HepG2 (cell line): Measurements from ENCODE around the gene PA2G4. TPM values are rescaled to one million over a fixed set of nuclear protein-coding genes. Genes with fewer than 3 reads are reported as not detected.

Experiments used
- ATF1 ChIP-seq: IDR thresholded peaks from 2 replicates; pipeline ENCODE4 v1.6.1; 2016; ENCODE audit warnings: mild to moderate bottlenecking, control low read depth
- BORCS8-MEF2B ChIP-seq: sonication (generic); formaldehyde crosslinking; IDR thresholded peaks from 2 replicates; pipeline ENCODE4 v1.8.0; 2022; ENCODE audit warnings: mild to moderate bottlenecking, missing genetic modification reagents
- FOXC1 ChIP-seq: sonication (generic); formaldehyde crosslinking; IDR thresholded peaks from 2 replicates; pipeline ENCODE4 v1.8.0; 2022; ENCODE audit warnings: mild to moderate bottlenecking, missing genetic modification reagents, borderline replicate concordance
- HDAC2 ChIP-seq: sonication (generic); formaldehyde crosslinking; IDR thresholded peaks from 2 replicates; pipeline ENCODE4 v1.4.0; 2020; ENCODE audit warnings: missing genetic modification reagents
- ISL2 ChIP-seq: sonication (generic); formaldehyde crosslinking; IDR thresholded peaks from 2 replicates; pipeline ENCODE4 v1.5.0; 2020; ENCODE audit warnings: missing genetic modification reagents
- KAT7 ChIP-seq: IDR thresholded peaks from 2 replicates; pipeline ENCODE4 v1.6.1; 2018; ENCODE audit warnings: borderline replicate concordance, missing compliant biosample characterization
- MATR3 ChIP-seq: sonication (generic); formaldehyde crosslinking; IDR thresholded peaks from 2 replicates; pipeline ENCODE4 v1.4.0; 2020; ENCODE audit warnings: missing genetic modification reagents
- MYNN ChIP-seq: sonication (generic); formaldehyde crosslinking; IDR thresholded peaks from 2 replicates; pipeline ENCODE4 v1.4.0; 2020; ENCODE audit warnings: mild to moderate bottlenecking, low read depth, missing genetic modification reagents
- NFIB ChIP-seq: sonication (generic); formaldehyde crosslinking; IDR thresholded peaks from 2 replicates; pipeline ENCODE4 v1.9.0; 2021; ENCODE audit warnings: missing genetic modification reagents, mild to moderate bottlenecking, borderline replicate concordance
- NFKBIZ ChIP-seq: IDR thresholded peaks from 2 replicates; pipeline ENCODE4 v1.6.1; 2018; ENCODE audit warnings: missing genetic modification reagents, missing compliant biosample characterization
- NRL ChIP-seq: sonication (generic); formaldehyde crosslinking; IDR thresholded peaks from 2 replicates; pipeline ENCODE4 v1.5.0; 2020; ENCODE audit warnings: missing genetic modification reagents, mild to moderate bottlenecking, moderate library complexity, borderline replicate concordance
- REL ChIP-seq: sonication (generic); formaldehyde crosslinking; conservative IDR thresholded peaks from 2 replicates; pipeline ENCODE4 v1.8.0; 2022; ENCODE audit warnings: mild to moderate bottlenecking, missing genetic modification reagents, moderate library complexity
- YEATS2 ChIP-seq: sonication (generic); formaldehyde crosslinking; IDR thresholded peaks from 2 replicates; pipeline ENCODE4 v1.4.0; 2020; ENCODE audit warnings: missing genetic modification reagents, borderline replicate concordance
- ZC3H4 ChIP-seq: sonication (generic); formaldehyde crosslinking; IDR thresholded peaks from 2 replicates; pipeline ENCODE4 v1.4.0; 2020; ENCODE audit warnings: missing genetic modification reagents, borderline replicate concordance
- ZNF570 ChIP-seq: sonication (generic); formaldehyde crosslinking; IDR thresholded peaks from 2 replicates; pipeline ENCODE4 v1.4.0; 2020; ENCODE audit warnings: mild to moderate bottlenecking, missing genetic modification reagents, borderline replicate concordance
- ZNF589 ChIP-seq: sonication (generic); formaldehyde crosslinking; conservative IDR thresholded peaks from 2 replicates; pipeline ENCODE4 v1.8.0; 2022; ENCODE audit warnings: mild to moderate bottlenecking, moderate library complexity, missing genetic modification reagents
- ZNF7 ChIP-seq: IDR thresholded peaks from 2 replicates; pipeline ENCODE4 v1.6.1; 2016; ENCODE audit warnings: missing biosample characterization, missing genetic modification reagents
- ZNF761 ChIP-seq: sonication (generic); formaldehyde crosslinking; conservative IDR thresholded peaks from 2 replicates; pipeline ENCODE4 v1.4.0; 2020; ENCODE audit warnings: mild to moderate bottlenecking, missing genetic modification reagents
- ZNF776 ChIP-seq: sonication (generic); formaldehyde crosslinking; IDR thresholded peaks from 2 replicates; pipeline ENCODE4 v1.4.0; 2020; ENCODE audit warnings: mild to moderate bottlenecking, missing genetic modification reagents
- ZSCAN12 ChIP-seq: sonication (generic); formaldehyde crosslinking; IDR thresholded peaks from 2 replicates; pipeline ENCODE4 v1.9.0; 2021; ENCODE audit warnings: mild to moderate bottlenecking, missing genetic modification reagents
- ZSCAN30 ChIP-seq: sonication (generic); formaldehyde crosslinking; IDR thresholded peaks from 2 replicates; pipeline ENCODE4 v1.5.0; 2020; ENCODE audit warnings: mild to moderate bottlenecking, missing genetic modification reagents
- polyA plus RNA-seq, 8 experiments: library from polyadenylated mRNA; depleted of rRNA in 3 of 8; stranded (reverse) in 7 of 8; unstranded in 1 of 8; fragments of >200 nt; fragmentation: Illumina TruSeq in 4 of 8; extraction: Trizol in 4 of 8; gene quantifications; 2 replicates each; pipeline versions ENCODE4 v1.2.1 to v1.2.3, GENCODE V29; 2011 to 2016; ENCODE audit warnings: low read depth in 4 of 8, missing spikeins in 1 of 8, mixed read lengths in 1 of 8; ENCODE audit not compliant: insufficient read depth in 1 of 8
- total RNA-seq, 5 experiments: library from RNA; depleted of rRNA; stranded (reverse); fragments of >200 nt; fragmentation: Illumina TruSeq; extraction: Trizol; gene quantifications; 2 replicates each; pipeline ENCODE4 v1.2.3, GENCODE V29; 2016; ENCODE audit warnings: low read depth in 1 of 5
- TF ChIP-seq, protein P1 (sequence below): sonication (generic); formaldehyde crosslinking; IDR thresholded peaks from 2 replicates; pipeline ENCODE4 v1.4.0; 2020; ENCODE audit warnings: missing genetic modification reagents
- TF ChIP-seq, protein P2 (sequence below): sonication (generic); formaldehyde crosslinking; IDR thresholded peaks from 2 replicates; pipeline ENCODE4 v1.4.0; 2020; ENCODE audit warnings: low read depth, mild to moderate bottlenecking, missing genetic modification reagents
- TF ChIP-seq, protein P3 (sequence below): sonication (generic); formaldehyde crosslinking; IDR thresholded peaks from 2 replicates; pipeline ENCODE4 v1.5.0; 2020; ENCODE audit warnings: mild to moderate bottlenecking, low read depth, missing genetic modification reagents, borderline replicate concordance
- TF ChIP-seq, protein P4 (sequence below): sonication (generic); formaldehyde crosslinking; IDR thresholded peaks from 2 replicates; pipeline ENCODE4 v1.5.0; 2020; ENCODE audit warnings: mild to moderate bottlenecking, missing genetic modification reagents, borderline replicate concordance

The PA2G4 gene
- total and polyA plus RNA-seq, 2 of the 13 experiments (the other 11 are each of a cell fraction or from before 2014, with no cell fraction given): 147 to 240 TPM

DNA sequence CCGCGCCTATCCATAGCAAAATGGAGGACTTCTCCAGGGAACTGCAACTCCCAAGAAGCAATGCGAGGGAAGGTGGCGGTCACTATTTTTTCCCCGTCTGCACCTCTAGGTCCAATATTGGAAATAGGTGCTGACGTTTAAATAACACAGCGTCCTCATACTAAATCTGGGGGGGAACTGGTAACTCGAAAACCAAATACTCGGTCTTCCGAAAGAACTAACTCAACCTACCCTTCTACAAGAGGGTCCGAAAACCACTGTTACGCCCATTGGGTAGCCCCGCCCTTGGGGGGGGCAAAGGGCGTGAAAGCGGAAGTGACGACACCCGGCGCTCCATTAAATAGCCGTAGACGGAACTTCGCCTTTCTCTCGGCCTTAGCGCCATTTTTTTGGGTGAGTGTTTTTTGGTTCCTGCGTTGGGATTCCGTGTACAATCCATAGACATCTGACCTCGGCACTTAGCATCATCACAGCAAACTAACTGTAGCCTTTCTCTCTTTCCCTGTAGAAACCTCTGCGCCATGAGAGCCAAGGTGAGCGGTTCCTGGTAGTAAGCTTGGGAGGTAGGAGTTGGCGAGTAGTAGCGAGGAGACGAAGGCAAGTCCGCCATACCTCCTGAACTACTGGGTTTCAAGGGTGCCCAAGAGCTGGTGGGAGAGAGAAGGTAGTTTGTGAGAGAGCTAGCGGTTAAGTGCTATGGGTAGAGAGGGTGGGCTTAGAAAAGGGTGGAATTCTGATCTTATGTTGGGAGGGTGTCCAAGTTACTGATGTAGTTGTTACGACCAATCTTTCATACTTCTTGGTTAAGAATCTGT is 12.1 kb downstream of the PA2G4 start, which contains the start of gene RPL41 (continued):
- TF ChIP-seq ZNF589 (CRISPR knock-in tag): no peak
- no peak for TF ChIP-seq REL (CRISPR knock-in tag)
- TF ChIP-seq, protein P1, sequence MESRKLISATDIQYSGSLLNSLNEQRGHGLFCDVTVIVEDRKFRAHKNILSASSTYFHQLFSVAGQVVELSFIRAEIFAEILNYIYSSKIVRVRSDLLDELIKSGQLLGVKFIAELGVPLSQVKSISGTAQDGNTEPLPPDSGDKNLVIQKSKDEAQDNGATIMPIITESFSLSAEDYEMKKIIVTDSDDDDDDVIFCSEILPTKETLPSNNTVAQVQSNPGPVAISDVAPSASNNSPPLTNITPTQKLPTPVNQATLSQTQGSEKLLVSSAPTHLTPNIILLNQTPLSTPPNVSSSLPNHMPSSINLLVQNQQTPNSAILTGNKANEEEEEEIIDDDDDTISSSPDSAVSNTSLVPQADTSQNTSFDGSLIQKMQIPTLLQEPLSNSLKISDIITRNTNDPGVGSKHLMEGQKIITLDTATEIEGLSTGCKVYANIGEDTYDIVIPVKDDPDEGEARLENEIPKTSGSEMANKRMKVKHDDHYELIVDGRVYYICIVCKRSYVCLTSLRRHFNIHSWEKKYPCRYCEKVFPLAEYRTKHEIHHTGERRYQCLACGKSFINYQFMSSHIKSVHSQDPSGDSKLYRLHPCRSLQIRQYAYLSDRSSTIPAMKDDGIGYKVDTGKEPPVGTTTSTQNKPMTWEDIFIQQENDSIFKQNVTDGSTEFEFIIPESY (CRISPR knock-in tag): no peak
- TF ChIP-seq, protein P2, sequence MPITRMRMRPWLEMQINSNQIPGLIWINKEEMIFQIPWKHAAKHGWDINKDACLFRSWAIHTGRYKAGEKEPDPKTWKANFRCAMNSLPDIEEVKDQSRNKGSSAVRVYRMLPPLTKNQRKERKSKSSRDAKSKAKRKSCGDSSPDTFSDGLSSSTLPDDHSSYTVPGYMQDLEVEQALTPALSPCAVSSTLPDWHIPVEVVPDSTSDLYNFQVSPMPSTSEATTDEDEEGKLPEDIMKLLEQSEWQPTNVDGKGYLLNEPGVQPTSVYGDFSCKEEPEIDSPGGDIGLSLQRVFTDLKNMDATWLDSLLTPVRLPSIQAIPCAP: 0 out of 2 replicates have a peak, but pooled peaks have one; percentile 35
- no peak for TF ChIP-seq ZNF7 (CRISPR knock-in tag)
- no peak for TF ChIP-seq NFIB (CRISPR knock-in tag)
- no peak for TF ChIP-seq MATR3 (CRISPR knock-in tag)
- TF ChIP-seq ZNF776 (CRISPR knock-in tag): no peak
- TF ChIP-seq YEATS2 (CRISPR knock-in tag): peak; percentile 99
- no peak for TF ChIP-seq ZSCAN12 (CRISPR knock-in tag)
- 0 out of 2 replicates have a peak, but pooled peaks have one; percentile 46 for TF ChIP-seq HDAC2 (CRISPR knock-in tag)
- TF ChIP-seq ZC3H4 (CRISPR knock-in tag): peak; percentile 74; the same call in 1 of the 2 replicates
- peak; percentile 59 for TF ChIP-seq ISL2
- peak; percentile 74; the same call in 1 of the 2 replicates for TF ChIP-seq ZNF761 (CRISPR knock-in tag)
- TF ChIP-seq, protein P3, sequence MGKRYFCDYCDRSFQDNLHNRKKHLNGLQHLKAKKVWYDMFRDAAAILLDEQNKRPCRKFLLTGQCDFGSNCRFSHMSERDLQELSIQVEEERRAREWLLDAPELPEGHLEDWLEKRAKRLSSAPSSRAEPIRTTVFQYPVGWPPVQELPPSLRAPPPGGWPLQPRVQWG (CRISPR knock-in tag): no peak
- peak; percentile 81; the same call in 1 of the 2 replicates for TF ChIP-seq MYNN
- TF ChIP-seq NRL (CRISPR knock-in tag): peak; percentile 32; the same call in 1 of the 2 replicates
- TF ChIP-seq ZNF570 (CRISPR knock-in tag): no peak
- TF ChIP-seq, protein P4, sequence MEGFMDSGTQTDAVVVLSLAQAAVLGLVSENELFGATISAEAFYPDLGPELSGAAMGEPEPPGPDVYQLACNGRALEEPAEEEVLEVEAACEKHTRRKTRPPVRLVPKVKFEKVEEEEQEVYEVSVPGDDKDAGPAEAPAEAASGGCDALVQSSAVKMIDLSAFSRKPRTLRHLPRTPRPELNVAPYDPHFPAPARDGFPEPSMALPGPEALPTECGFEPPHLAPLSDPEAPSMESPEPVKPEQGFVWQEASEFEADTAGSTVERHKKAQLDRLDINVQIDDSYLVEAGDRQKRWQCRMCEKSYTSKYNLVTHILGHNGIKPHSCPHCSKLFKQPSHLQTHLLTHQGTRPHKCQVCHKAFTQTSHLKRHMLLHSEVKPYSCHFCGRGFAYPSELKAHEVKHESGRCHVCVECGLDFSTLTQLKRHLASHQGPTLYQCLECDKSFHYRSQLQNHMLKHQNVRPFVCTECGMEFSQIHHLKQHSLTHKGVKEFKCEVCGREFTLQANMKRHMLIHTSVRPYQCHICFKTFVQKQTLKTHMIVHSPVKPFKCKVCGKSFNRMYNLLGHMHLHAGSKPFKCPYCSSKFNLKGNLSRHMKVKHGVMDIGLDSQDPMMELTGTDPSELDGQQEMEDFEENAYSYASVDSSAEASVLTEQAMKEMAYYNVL: no peak; the same call in 1 of the 2 replicates
- peak; percentile 72; the same call in 1 of the 2 replicates for TF ChIP-seq FOXC1 (CRISPR knock-in tag)
- TF ChIP-seq NFKBIZ: 0 out of 2 replicates have a peak, but pooled peaks have one; percentile 77
- peak; percentile 94 for TF ChIP-seq ATF1
- TF ChIP-seq KAT7 (CRISPR knock-in tag): peak; percentile 28
- no peak; the same call in none of the 2 replicates for TF ChIP-seq BORCS8-MEF2B (CRISPR knock-in tag)
- no peak for TF ChIP-seq ZSCAN30 (CRISPR knock-in tag)
